Sigmoid colon (tissue), 4 donors: ENCODE data around the gene COASY.

Source experiments
- EP300 ChIP-seq, 4 donors: sonication (generic); formaldehyde crosslinking; IDR thresholded peaks; one replicate each; pipeline ENCODE4 v1.6.1; 2017; ENCODE audit warnings: antibody characterized with exemption in 4 of 4
- POLR2A ChIP-seq, 2 donors: fragments of 450-650 bp; IDR thresholded peaks; one replicate each; pipeline ENCODE4 v1.6.1; 2016; ENCODE audit warnings: antibody characterized with exemption in 2 of 2, mild to moderate bottlenecking in 2 of 2, moderate library complexity in 2 of 2
- TF ChIP-seq, protein P1 (sequence below), 4 experiments: fragments of 450-650 bp in 3 of 4; fragments of 200-600 bp in 1 of 4; IDR thresholded peaks; one replicate each; pipeline ENCODE4 v1.5.1; 2016 to 2019; ENCODE audit warnings: antibody characterized with exemption in 4 of 4, mild to moderate bottlenecking in 3 of 4, moderate library complexity in 2 of 4

DNA sequence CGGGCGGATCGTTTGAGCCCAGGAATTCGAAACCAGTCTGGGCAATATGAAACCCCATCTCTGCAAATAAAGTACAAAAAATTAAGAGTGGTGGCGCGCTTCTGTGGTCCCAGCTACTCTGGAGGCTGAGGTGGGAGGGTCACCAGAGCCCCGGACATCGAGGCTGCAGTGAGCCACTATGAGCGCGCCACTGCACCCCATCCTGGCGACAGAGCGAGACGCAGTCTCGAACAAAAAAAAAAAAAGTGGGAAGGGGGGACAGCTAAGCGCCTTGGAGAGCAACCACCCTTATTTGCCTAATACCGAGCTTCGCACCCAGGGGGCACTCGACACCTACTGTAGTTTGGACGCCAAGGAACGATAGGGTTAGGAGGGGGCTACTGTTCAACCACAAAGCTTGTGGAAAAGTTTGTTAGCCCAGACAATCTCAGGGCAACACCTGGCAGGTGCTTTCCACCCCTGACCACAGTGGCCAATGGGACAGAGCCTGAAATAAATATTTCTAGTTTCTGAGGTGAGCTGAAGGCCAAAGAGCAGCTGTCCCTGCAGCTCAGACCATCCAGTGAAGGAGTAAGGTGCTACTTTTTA, 16.4 kb downstream of the COASY start:
- TF ChIP-seq, protein P1, sequence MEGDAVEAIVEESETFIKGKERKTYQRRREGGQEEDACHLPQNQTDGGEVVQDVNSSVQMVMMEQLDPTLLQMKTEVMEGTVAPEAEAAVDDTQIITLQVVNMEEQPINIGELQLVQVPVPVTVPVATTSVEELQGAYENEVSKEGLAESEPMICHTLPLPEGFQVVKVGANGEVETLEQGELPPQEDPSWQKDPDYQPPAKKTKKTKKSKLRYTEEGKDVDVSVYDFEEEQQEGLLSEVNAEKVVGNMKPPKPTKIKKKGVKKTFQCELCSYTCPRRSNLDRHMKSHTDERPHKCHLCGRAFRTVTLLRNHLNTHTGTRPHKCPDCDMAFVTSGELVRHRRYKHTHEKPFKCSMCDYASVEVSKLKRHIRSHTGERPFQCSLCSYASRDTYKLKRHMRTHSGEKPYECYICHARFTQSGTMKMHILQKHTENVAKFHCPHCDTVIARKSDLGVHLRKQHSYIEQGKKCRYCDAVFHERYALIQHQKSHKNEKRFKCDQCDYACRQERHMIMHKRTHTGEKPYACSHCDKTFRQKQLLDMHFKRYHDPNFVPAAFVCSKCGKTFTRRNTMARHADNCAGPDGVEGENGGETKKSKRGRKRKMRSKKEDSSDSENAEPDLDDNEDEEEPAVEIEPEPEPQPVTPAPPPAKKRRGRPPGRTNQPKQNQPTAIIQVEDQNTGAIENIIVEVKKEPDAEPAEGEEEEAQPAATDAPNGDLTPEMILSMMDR (IDR thresholded peaks at IDR 0.05) = peak; percentile 54 to 76 (median 72)
- TF ChIP-seq EP300 (IDR thresholded peaks at IDR 0.05) = no peak
- no peak for TF ChIP-seq POLR2A (IDR thresholded peaks at IDR 0.05)
